Hair follicle dermal papilla cell (primary cell): ENCODE data around the gene GNGT2. TPM values are rescaled to one million over a fixed set of nuclear protein-coding genes. Genes with fewer than 3 reads are reported as not detected.

Experiments
- total RNA-seq: library from RNA; depleted of rRNA; stranded (reverse); fragments of >200 nt; gene quantifications from 2 replicates; pipeline ENCODE4 v1.2.3, GENCODE V29; 2012

The GNGT2 gene
- total RNA-seq: 0.36 and 0.81 TPM in 2 replicates

DNA sequence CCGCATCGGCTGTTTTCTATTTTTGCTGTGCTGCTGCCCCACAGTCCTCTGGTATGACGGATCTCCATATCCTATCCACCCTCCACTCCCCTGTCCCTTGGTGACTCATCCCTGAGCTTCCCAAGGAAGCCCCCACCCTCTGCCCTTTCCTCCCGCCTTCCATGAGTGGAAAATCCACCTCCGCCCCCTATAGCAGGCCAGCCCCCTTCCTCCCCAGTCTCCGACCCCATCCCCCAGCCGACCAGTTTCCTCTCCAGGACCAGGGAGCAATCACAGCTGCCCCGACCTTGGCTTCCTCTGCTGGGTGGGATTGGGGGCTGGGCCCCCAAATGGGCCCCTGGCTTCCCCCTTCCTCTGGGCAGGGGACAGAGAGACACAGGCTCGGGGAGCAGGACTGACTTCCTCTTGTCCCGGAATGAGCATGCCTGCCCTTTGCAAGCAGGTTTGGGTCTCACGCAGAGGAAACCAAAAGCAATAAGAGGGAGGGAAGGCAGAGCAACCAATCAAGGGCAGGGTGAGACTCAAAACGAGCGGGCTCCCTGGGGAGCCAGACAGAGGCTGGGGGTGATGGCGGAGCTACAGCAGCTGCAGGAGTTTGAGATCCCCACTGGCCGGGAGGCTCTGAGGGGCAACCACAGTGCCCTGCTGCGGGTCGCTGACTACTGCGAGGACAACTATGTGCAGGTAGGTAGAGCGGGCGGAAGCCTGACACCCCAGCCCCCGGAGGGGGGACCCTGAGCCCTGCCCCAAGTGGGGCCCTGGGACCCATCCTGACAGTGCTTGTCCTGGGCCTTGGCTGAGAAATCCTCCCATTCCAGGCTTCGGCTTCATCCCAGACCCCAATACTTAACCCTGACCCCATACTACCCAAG, at the start of gene GNGT2, which contains the start of gene ABI3:
Gene GNGT2 (minus strand): TSS at position 417 of the 872 bp plus-strand sequence. CDS start 3,152 bp downstream, outside the sequence.
Gene ABI3 (plus strand): TSS at position 550 of the 872 bp plus-strand sequence. CDS start 18 bp downstream, at position 568.

DNA sequence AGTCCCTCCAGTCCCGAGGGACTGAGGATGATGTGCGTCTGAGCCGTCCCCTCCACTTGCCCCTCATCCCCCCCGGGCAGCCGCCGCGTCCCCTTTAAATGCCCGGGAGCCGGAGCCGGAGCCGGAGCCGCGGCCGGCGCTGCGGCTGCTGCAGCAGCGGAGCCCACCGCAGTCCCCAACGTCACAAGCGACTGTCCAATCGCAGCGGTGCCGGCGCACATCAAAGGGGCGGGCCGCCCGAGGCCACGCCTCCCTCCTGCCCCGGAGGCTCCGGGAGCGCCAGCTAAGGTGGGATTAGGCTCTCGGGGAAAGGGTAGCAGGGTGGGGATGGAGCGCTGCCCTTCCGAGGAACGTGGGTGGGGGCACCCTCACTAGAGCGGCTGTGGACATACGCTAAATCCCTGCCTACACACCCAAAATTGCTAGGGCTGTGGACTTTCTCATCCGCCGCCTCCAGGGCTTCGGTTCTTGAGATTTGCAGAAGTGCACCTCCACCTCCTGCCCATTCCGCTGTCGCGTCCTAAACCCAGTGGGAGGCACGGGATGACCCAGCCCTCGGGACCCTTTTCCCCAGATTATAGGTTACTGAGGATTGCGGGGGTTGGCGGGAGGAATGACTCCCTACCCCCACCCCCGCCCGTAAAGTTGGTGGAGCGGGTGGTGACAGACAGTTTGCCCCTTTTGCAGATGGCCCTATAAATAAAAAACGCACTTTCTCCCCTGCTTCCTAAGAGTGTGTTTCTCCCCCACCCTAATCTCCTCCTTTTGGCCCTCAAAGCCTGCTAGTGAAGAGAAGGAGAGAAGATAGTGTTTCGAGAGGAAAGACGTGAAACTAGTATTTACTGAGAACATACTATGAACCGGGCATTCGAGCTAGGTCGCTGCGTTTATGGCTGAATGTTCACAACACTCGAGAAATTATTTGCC, 20.5 kb upstream of the GNGT2 start, which contains the start of gene PHOSPHO1:
Gene PHOSPHO1 (minus strand): TSS at position 152 of the 927 bp plus-strand sequence. CDS start 4,096 bp downstream, outside the sequence.

Other genes starting within 250 kb of the GNGT2 start
- not detected in 2 replicates for gene GIP, start 242.0 kb downstream of the GNGT2 start, total RNA-seq
- 0.24 and 0.32 TPM in 2 replicates for gene IGF2BP1, start 213.2 kb downstream of the GNGT2 start, total RNA-seq
- not detected in 2 replicates for gene B4GALNT2, start 77.8 kb downstream of the GNGT2 start, total RNA-seq
- 3.4 TPM in 1 of 2 replicates, not detected in the other for gene ABI3, start 133 bp upstream of the GNGT2 start, total RNA-seq
- not detected in 2 replicates for gene PHOSPHO1, start 20.2 kb upstream of the GNGT2 start, total RNA-seq
- 28.9 and 36.5 TPM in 2 replicates for gene ZNF652, start 151.7 kb upstream of the GNGT2 start, total RNA-seq
- gene PHB1, start 204.3 kb upstream of the GNGT2 start, total RNA-seq: 70.9 and 85.7 TPM in 2 replicates